GM21717 (cell line): Measurements from ENCODE around the gene CDK16.

ENCODE experiments used
- ATAC-seq: cut with Tn5 transposase; IDR thresholded peaks from one replicate; pipeline ENCODE4 v1.9.1; 2021; ENCODE audit warnings: mild to moderate bottlenecking, moderate library complexity; ENCODE audit not compliant: unreplicated experiment

The CDK16 gene

DNA sequence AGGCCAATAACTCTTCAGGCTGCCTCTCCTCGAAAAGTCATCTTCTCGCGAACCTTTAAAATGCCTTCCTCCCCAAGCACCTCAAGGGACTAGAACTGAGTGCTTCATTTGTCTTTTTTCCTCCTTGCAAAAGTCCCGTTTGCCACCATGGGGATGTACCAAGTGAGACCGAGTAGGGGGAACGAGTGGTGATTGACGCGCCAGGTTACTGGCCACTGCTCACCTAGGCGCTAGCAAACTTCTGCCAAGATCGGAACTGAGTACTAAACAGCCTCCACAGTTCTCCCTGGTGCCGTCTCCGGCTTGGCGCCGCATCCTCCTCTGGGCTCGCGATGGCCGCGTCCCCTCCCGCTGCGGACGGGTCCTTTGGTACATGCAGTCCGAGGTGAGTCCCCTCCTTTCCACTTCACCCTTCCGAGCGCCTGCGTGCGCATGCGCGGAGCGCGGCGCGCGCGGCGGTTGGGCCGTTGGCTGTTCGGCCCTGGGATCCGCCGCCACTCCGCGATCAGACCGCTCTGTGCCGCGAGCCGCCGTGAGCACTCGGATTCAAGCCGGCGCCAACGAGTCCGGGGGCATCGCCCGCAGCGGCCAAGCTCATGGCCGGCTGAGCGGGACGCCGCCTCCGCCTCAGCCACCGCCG lies at the start of gene CDK16:
Gene CDK16 (plus strand): TSS at position 402 of the 640 bp plus-strand sequence. CDS start 4,877 bp downstream, outside the sequence.
- ATAC-seq, result peak; percentile 44

DNA sequence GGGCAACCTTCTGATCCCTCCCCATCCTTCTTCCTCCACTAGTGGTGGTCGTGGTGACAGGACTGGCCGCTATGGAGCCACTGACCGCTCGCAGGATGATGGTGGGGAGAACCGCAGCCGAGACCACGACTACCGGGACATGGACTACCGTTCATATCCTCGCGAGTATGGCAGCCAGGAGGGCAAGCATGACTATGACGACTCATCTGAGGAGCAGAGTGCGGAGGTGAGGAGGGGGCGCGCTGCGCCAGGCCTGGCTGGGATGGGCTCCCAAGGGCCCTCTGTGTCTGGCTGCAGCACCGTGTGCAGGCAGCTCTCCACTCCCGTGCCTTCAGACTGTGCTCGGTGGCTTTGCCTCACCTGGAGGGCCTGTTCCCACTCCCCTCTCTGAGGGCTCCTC lies 49.2 kb upstream of the CDK16 start:
- ATAC-seq, result no peak

DNA sequence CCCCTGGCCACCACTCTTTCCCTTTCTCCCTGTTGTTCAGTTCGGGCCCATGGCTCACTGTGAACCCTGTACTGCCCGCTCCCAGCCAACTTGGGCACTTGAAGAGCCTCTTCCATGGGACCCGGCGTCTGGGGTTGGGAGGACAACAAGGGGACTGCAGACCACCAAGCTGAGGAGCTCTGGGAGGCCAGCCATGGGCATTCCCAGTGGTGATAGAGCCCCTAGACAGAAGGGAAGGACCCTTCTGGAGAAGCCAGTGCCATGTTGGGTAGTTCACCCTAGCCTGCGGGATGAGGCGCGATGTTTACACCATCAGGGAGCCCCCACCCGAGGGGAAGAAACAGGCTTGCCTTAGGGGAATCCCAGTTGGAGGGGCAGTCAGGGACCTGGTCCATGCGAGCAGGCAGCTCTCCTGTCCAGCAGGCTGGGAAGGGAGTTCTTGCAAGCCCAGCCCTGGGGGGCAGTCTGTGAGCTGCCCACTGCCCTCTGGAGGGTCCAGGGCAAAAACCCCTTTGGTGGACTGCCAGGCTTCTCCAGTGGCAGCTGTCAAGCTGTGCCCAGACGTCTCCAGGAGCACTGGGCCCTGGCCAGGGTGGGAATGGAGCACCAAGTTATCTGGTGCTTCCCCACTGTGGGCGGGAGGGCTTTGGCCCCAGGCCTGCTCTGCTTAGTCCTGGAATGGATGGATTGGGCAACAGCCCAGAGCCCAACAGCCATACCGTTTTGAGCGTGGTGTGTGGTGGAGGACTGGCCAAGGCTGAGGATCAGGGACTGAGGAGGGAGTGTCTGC lies 48.6 kb upstream of the CDK16 start:
- no peak for ATAC-seq

DNA sequence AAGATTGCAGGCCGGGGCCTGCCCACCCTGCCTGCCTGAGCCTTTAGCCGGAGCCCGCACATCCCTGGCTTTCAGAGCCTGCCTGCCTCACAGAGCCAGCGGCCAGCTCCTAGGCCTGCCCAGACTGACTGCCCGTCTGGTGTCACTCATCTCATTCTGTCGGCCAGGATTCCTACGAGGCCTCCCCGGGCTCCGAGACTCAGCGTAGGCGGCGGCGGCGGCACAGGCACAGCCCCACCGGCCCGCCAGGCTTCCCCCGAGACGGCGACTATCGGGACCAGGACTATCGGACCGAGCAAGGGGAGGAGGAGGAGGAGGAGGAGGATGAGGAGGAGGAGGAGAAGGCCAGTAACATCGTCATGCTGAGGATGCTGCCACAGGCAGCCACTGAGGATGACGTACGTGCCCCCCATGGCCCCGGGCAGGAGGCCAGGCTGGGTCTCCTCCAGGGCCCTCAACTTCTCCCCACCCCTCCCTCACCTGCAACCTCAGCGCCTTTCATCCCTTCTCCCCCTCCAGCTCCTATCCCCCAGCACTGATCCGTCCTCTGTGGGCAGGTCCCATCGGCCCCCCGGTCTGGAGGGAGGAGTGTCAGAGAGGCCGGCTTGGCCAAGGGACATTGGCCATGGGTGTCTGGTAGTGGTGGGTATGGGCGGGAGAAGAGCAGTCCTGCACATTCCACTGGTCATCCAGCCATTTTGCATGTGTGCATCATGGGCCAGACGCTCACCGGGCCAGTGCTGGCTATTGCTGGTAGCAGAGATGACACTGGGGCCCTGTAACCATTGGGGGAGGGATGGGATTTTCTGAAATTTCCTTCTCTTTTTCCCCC lies 47.4 kb upstream of the CDK16 start:
- ATAC-seq, result no peak

DNA sequence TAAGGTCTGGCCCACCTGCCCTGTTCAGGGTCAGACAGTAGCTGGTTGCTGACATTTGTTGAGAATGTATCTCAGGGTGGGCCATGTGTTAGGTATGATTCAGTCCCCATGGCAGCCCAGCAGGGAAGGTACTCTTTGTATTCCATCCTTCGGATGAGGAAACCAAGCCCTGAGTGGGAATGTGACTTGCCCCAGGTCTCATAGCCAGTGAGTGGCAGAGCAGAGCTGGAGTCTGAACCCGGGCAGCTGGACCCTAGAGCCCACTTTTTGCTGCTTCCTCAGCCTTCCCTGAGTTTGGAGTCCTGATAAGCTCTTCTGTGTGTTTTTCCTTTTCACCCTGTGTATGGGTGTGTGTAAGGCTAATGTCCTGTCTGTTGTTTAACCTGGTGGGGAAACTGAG lies 46.5 kb upstream of the CDK16 start:
- ATAC-seq, result no peak

DNA sequence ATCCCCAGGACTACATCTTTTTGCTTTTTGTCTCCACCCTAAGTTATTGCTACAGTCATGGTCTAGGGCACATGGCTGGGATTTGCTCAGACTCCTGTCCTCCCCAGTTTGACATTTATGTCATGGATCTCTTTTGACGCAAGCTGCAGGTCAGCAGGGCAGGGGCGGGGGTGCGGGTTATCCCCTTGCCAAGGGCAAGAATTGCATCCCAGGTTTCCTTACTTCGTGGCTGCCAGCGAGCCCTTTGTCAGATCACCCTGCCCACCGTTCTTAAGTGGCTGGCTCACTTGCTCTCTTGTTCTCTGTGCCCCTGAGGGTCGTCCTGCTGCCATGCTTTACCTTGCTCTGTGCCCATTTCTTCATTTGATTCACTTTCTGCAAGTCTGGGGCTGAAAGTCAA lies 45.9 kb upstream of the CDK16 start:
- no peak for ATAC-seq

DNA sequence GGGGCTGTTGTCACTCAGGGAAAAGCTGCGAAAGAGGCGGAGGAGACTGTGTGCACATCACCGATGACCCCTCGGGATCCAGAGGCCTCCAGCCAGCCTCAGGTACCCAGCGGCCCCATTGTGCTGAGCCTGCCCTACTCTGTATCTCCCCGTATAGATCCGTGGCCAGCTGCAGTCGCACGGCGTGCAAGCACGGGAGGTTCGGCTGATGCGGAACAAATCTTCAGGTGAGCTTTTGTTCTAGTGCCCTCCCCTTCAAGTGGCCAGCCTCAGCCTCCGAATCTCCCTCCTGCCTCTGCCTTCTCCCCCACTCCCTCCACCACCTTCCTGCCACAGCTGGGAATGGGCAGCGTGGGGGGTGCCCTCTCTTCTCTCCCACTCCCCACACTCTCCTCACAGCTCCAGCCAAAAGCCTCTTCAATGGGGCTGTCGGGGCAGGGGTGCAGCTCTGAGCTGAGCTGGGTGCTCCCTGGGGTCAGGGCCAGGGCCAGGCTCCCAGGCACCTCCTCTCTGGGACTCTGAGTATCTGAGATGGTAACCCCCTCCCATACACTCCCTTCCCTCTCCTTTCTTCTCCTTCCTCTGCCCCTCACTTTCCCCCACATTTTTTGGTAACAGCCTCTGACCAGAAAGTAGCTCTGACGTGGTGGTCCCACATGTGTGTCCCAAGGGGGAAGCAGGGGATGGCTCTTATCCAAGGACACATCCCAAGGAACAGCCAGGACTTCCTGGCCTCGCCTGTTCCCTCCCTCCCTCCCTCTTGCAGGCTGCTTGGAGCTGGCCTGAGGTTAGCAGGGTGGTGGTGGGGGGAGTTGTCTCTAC lies 45.3 kb upstream of the CDK16 start:
- ATAC-seq, result no peak

DNA sequence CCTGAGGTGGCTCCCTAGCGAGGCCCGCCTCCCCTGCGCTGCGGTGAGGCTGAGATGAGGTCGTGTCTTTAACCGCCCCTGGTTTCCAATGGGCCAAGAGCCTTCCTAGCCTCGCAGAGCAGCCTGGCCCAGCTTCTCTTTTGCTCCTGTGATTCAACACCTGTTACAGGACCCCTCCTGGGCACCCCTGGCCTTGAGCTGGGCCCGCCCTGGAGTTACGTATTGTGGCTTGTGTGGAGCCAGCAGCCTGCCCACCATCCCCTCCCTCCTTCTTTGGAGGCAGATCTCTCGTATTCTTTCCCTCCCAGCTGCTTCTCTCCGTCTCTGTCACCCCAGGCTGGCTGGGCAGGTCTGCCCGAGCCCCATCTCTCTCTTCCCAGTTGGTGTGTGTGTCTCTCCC lies 44.1 kb upstream of the CDK16 start:
- ATAC-seq, result no peak

DNA sequence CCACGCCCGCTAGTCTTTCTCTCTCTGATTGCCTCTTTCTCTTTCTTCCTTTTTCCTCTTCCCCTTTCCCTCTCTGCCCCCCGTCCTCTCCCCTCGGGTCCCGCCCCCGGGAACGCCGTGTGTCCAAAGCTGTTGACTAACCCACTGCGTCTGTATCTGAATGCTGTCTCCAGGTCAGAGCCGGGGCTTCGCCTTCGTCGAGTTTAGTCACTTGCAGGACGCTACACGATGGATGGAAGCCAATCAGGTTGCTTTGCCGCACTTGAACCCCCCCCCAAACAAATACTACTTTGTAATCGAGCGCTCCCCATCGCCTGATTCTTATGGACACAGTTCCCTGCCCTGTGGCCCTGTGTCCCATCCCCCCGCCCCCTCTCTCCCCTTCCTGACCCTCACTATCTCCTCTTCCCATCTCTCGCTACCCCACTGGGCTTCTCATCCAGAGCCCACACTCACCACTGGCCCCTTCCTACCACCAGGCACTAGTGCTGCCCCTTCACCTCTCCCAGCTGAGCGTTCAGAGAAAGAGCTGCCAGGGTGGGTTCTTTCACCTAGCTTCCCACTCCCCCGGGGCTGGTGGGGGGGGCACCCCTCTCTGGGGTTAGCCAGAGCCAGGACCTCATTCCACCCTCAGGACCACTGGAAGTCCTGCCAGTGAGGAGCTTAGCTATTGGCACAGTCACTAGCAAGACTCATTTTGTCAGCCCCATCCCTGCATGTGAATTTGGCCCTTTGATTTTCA lies 43.5 kb upstream of the CDK16 start:
- ATAC-seq, result no peak

DNA sequence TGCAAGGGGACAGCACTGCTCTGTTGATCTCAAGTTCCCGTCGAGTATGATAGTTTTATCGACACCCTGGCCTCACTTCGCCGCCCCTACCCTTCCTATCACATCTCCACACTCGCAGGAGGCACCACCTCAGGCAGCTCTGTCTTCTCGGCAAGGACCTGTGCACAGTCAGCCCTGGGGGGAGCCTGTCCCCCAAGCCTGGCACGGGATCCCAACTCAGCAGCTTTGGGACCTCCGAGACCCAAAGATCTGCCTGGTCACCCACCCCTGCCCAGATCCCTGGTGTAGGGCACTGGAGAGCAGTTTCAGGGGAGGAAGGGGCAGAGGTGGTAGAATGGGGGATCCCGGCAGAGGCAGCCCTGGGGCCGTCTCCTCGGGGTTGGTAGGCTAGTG lies 42.9 kb upstream of the CDK16 start:
- no peak for ATAC-seq

DNA sequence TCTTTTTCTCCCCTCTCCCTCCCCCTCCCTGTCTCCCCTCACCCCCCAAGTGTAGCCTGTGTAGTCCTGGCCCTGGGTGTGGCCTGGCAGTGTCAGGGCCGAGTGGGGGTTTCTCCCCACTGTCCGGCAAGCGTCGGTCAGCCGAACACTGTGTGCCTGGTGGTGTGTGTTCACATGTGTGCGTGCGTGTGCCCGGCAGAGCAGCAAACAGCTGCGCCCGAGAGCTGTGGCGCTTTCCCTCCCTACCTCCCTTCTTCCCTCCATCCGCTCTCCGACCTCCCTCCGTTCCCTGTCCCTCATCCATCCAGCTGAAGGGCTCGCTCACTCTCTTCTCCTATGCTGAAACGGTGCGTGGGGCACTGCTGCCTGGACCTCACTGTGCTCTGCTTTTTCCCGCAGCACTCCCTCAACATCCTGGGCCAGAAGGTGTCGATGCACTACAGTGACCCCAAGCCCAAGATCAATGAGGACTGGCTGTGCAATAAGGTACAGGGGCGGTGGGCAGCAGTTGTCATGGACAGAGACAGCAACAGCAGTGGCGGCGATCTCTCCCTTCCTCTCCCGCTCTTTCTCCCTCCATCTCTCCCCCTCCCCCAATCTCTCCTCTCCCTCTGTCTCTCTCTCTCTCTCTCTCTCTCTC lies 42.3 kb upstream of the CDK16 start:
- no peak for ATAC-seq

DNA sequence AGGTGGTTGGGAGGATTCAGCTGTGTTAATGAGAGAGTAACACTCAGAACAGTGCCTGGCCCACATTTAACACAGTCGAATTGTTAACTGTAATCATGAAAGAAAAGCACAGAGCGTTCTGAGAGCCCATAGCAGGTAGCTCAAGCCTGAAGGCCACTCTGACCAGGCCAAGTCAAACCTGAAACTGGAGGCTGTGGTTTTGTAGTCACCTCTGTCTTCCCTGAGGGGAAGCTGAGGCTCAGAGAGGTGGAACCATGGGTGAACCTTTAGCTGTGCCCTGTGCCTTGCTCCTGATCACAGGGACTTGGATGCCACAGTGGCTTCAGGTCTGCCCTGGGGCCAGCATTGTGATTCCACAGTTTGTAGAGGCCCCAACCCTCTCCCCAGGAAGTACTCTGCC lies 41.4 kb upstream of the CDK16 start:
- no peak for ATAC-seq

DNA sequence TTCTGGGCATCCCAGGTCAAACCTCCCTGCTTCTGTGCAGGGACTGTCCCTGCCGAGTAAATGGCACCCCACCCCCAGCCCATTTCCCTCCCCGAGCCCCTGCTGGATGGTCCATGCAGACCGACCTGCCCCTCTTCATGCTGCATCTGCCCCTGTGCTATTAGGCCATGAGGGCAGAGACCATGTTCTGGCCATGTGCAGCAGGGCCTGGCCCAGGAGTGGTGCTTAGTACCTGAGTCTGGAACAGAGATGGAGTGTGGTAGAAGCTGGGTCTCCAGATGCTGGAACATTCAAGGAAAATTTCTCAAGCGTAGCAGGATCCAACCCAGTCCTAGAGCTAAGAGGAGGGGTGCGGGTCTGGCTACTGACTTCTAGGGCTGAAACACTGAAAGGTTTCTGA lies 40.1 kb upstream of the CDK16 start:
- ATAC-seq, result no peak

DNA sequence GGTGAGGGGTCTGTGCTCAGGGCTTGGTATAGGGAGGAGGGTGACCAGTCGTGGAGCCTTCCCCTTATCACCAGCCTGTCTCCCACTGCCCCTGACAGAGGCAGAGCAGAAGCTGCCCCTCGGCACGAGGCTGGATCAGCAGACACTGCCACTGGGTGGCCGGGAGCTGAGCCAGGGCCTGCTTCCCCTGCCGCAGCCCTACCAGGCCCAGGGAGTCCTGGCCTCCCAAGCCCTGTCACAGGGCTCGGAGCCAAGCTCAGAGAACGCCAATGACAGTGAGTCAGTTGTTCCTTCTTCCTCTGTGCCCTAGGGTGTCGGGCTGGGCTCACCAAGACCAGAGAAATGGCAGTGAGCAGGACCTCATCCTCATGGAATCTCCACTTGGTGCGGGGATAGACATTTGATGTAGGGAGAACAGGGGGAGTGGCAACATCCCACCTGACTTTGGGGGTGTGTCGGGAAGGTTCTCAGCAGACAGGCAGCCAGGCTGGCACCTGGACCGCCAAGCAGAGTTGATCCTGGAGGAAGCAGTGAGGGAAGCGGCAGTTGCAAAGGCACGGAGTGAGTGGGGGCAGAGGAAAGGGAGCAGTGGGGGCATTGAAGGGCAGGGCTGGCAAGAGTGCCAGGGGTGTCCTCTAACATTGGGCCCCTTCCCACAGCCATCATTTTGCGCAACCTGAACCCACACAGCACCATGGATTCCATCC lies 39.1 kb upstream of the CDK16 start:
- ATAC-seq, result no peak

DNA sequence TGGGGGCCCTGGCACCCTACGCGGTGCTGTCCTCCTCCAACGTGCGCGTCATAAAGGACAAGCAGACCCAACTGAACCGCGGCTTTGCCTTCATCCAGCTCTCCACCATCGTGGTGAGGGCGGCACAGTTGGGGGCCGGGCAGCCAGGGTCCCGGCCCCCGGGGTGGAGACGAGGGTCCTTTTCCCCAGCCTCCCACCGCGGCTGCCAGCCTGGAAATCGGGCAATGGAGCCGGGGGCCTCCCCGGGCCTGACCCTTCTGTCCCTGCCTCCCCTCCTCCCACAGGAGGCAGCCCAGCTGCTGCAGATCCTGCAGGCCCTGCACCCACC lies 38.6 kb upstream of the CDK16 start:
- no peak for ATAC-seq

DNA sequence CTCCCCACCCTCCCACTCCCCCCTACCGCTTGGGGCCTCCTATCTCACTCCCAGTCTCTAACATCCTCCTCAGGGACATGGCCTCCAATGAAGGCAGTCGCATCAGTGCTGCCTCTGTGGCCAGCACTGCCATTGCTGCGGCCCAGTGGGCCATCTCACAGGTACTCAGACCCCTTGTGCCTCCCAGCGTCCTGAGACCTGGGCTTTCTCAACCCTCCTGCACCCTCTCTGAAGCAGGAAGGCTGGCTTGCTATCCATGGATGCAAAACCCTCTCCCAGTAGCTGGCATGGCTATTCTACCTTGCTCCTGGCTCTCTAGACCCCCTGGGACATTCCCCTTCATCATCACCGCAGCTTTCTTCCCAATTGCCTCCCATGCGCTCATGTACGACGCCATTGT lies 38.1 kb upstream of the CDK16 start:
- ATAC-seq, result no peak

DNA sequence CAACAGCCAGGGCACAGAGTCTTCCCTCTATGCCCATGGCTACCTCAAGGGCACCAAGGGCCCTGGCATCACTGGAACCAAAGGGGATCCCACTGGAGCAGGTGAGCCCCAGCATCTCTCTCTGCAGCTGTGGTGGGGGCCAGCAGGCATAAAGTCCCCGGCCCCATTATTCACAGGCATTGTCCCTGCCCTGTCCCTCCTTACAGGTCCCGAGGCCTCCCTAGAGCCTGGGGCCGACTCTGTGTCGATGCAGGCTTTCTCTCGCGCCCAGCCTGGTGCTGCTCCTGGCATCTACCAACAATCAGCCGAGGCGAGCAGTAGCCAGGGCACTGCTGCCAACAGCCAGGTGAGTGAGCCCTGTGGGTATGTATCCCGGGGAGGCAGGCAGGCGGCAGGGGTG lies 37.2 kb upstream of the CDK16 start:
- ATAC-seq, result no peak

DNA sequence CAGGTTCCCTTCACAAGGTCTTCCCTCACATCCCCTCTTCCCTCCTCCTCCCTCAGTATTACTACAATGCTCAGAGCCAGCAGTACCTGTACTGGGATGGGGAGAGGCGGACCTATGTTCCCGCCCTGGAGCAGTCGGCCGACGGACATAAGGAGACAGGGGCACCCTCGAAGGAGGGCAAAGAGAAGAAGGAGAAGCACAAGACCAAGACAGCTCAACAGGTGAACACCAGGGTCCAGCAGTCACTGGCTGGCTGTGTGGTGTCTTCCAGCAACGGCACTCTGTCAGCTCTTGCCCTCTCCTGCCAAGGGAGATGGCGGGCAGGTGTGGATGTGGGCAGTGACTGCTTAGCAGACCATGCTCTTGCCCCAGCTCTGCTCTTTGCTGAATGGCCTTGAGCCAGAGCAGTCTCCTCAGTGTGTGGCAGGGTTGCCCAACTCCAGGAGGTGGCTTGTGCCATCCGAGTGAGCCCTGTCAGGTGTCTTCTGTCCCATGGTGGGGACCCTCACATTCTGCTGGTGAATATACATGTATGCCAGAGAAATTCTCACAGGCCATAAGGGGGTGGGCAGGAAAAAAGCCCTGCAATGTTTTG lies 36.3 kb upstream of the CDK16 start:
- ATAC-seq, result no peak

DNA sequence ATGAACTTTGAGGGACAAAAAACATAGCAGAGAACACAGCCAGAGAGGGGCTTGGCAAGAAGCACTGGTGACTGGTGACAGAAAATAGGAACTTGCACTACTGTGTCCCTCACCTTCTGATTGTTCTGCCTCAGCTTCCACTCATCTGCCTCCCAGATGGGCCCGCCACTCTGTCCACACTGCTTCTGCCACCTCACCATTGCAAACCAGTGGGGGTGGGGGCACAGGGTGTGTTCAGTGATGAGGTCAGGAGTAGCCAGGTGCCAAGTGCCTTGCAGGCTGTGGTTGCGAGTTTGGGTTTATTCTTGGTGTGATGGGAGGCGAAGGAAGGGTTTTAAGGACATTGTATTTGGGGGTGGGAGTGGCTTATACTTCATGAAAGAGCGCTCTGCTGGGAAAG lies 34.0 kb upstream of the CDK16 start:
- ATAC-seq, result no peak
